HepG2 (cell line): Measurements from ENCODE around the gene GMPPA. TPM values are rescaled to one million over a fixed set of nuclear protein-coding genes. Genes with fewer than 3 reads are reported as not detected.

Experiments
- ARID4A ChIP-seq: sonication (generic); formaldehyde crosslinking; IDR thresholded peaks from 2 replicates; pipeline ENCODE4 v1.5.0; 2020; ENCODE audit warnings: mild to moderate bottlenecking, missing genetic modification reagents, borderline replicate concordance
- HINFP ChIP-seq: sonication (generic); formaldehyde crosslinking; IDR thresholded peaks from 2 replicates; pipeline ENCODE4 v1.4.0; 2020; ENCODE audit warnings: low read depth, mild to moderate bottlenecking, missing genetic modification reagents
- HNRNPLL ChIP-seq: fragments of 200-400 bp; formaldehyde crosslinking; IDR thresholded peaks from 2 replicates; pipeline ENCODE4 v1.6.1; 2017; ENCODE audit warnings: mild to moderate bottlenecking, low read depth, low read length; ENCODE audit not compliant: poor library complexity, severe bottlenecking
- KMT2B ChIP-seq: IDR thresholded peaks from 2 replicates; pipeline ENCODE4 v1.6.1; 2016; ENCODE audit warnings: missing genetic modification reagents, missing compliant biosample characterization
- PHF8 ChIP-seq: sonication (generic); formaldehyde crosslinking; IDR thresholded peaks from 2 replicates; pipeline ENCODE4 v1.5.0; 2020; ENCODE audit warnings: missing genetic modification reagents
- RXRB ChIP-seq: IDR thresholded peaks from 2 replicates; pipeline ENCODE4 v1.6.1; 2016; ENCODE audit warnings: borderline replicate concordance, missing genetic modification reagents, missing compliant biosample characterization
- TERF1 ChIP-seq: sonication (generic); formaldehyde crosslinking; IDR thresholded peaks from 2 replicates; pipeline ENCODE4 v1.8.0; 2022; ENCODE audit warnings: mild to moderate bottlenecking, missing genetic modification reagents, moderate library complexity
- ZBED4 ChIP-seq: sonication (generic); formaldehyde crosslinking; IDR thresholded peaks from 2 replicates; pipeline ENCODE4 v1.4.0; 2020; ENCODE audit warnings: missing genetic modification reagents, borderline replicate concordance
- polyA plus RNA-seq, 8 experiments: library from polyadenylated mRNA; depleted of rRNA in 3 of 8; stranded (reverse) in 7 of 8; unstranded in 1 of 8; fragments of >200 nt; fragmentation: Illumina TruSeq in 4 of 8; extraction: Trizol in 4 of 8; gene quantifications; 2 replicates each; pipeline versions ENCODE4 v1.2.1 to v1.2.3, GENCODE V29; 2011 to 2016; ENCODE audit warnings: low read depth in 4 of 8, missing spikeins in 1 of 8, mixed read lengths in 1 of 8; ENCODE audit not compliant: insufficient read depth in 1 of 8
- total RNA-seq, 5 experiments: library from RNA; depleted of rRNA; stranded (reverse); fragments of >200 nt; fragmentation: Illumina TruSeq; extraction: Trizol; gene quantifications; 2 replicates each; pipeline ENCODE4 v1.2.3, GENCODE V29; 2016; ENCODE audit warnings: low read depth in 1 of 5
- TF ChIP-seq, protein P1 (sequence below): IDR thresholded peaks from 2 replicates; pipeline ENCODE4 v1.6.1; 2016; ENCODE audit warnings: low read depth, missing genetic modification reagents, missing compliant biosample characterization

Gene GMPPA
- total and polyA plus RNA-seq, 2 of the 13 experiments (the other 11 are each of a cell fraction or from before 2014, with no cell fraction given): 81.1 to 106 TPM

GRCh38 chr2:219552382-219553167, 53.9 kb downstream of the GMPPA start (continued):
- TF ChIP-seq HINFP (peak; percentile 88), RXRB (CRISPR knock-in tag) (0 out of 2 replicates have a peak, but pooled peaks have one; percentile 12), HNRNPLL (peak; percentile 79), TERF1 (CRISPR knock-in tag) (peak; percentile 88; the same call in 1 of the 2 replicates), KMT2B (CRISPR knock-in tag) (no peak), ZBED4 (CRISPR knock-in tag) (no peak; the same call in 1 of the 2 replicates), PHF8 (CRISPR knock-in tag) (peak; percentile 48), ARID4A (CRISPR knock-in tag) (peak; percentile 87)
- TF ChIP-seq, protein P1, sequence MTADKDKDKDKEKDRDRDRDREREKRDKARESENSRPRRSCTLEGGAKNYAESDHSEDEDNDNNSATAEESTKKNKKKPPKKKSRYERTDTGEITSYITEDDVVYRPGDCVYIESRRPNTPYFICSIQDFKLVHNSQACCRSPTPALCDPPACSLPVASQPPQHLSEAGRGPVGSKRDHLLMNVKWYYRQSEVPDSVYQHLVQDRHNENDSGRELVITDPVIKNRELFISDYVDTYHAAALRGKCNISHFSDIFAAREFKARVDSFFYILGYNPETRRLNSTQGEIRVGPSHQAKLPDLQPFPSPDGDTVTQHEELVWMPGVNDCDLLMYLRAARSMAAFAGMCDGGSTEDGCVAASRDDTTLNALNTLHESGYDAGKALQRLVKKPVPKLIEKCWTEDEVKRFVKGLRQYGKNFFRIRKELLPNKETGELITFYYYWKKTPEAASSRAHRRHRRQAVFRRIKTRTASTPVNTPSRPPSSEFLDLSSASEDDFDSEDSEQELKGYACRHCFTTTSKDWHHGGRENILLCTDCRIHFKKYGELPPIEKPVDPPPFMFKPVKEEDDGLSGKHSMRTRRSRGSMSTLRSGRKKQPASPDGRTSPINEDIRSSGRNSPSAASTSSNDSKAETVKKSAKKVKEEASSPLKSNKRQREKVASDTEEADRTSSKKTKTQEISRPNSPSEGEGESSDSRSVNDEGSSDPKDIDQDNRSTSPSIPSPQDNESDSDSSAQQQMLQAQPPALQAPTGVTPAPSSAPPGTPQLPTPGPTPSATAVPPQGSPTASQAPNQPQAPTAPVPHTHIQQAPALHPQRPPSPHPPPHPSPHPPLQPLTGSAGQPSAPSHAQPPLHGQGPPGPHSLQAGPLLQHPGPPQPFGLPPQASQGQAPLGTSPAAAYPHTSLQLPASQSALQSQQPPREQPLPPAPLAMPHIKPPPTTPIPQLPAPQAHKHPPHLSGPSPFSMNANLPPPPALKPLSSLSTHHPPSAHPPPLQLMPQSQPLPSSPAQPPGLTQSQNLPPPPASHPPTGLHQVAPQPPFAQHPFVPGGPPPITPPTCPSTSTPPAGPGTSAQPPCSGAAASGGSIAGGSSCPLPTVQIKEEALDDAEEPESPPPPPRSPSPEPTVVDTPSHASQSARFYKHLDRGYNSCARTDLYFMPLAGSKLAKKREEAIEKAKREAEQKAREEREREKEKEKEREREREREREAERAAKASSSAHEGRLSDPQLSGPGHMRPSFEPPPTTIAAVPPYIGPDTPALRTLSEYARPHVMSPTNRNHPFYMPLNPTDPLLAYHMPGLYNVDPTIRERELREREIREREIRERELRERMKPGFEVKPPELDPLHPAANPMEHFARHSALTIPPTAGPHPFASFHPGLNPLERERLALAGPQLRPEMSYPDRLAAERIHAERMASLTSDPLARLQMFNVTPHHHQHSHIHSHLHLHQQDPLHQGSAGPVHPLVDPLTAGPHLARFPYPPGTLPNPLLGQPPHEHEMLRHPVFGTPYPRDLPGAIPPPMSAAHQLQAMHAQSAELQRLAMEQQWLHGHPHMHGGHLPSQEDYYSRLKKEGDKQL (CRISPR knock-in tag): no peak
